CD4-positive, alpha-beta T cell treated with Interleukin-2 at 100 ng/mL for 4 hours (primary cell): ENCODE measurements around the gene NLE1.
A peak's percentile ranks its signal among the peaks of the same experiment; 100 is the strongest.
"Not testable (repeated sequence)": the region's sequence is repeated elsewhere in the genome, so short reads cannot be mapped to it uniquely, and the experiment has no call there.

Experiments used
- DNase-seq: peaks from one replicate; pipeline ENCODE4 v3.0.0-alpha.2; 2020; ENCODE audit warnings: low spot score

The NLE1 gene

DNA sequence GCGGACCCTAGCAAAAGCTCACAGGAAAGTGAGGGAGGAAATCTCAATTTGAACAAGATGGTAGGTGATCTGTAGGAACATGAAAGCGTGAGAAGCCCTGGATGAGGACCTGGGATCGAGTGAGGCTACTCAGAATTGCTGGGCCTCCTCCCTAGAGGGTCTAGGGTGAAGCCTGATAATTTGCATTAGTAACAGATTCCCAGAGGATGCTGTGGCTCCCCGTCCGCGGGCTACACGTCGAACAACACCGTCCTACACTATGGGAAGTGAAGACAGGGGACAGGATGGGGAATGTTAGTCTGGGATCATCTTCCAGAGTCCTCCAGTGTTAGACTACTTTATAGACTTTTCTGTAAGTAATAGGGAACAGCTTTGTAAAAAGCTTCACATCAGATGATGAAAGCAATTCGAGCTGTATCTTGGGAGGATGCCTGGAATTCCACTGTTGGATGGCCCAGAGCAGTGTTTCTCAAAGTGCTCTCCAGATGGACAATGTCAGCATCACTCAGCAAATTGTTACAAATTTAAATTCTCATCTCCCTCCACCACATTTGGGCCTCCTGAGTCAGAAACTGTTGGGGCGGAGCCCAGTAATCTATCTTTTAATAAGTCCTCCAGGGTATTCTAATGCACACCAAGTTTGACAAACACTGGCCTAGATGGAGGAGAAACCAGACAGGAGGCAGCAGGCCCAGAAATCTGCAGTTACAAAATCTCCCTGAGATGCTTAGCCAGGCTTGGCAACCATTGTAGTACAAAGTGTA lies 14.2 kb downstream of the NLE1 start:
- no peak for DNase-seq

DNA sequence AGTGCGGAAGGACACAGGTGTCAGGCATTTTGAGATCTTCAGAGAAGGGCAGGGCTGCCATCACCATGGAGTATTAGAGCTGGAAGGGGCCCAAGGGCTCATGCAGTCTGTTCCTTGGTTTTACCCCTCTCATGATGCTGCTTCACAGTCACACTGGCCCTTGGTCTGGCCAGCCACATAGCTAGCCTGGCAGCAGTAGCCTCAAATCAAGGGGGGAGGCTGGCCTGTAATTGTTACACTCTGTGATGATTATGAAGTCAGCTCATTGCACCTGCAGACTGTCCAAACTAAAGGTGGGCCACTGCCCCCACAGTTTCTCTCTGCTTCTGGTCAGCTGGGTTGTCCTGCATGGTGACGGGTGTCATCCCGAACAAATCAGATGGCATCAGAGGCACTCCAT lies 20.8 kb downstream of the NLE1 start, which contains the start of gene FNDC8:
FNDC8 (plus strand) TSS at position 301 of the 400 bp plus-strand sequence; CDS start at position 380, 79 bp downstream.
- DNase-seq, result no peak

DNA sequence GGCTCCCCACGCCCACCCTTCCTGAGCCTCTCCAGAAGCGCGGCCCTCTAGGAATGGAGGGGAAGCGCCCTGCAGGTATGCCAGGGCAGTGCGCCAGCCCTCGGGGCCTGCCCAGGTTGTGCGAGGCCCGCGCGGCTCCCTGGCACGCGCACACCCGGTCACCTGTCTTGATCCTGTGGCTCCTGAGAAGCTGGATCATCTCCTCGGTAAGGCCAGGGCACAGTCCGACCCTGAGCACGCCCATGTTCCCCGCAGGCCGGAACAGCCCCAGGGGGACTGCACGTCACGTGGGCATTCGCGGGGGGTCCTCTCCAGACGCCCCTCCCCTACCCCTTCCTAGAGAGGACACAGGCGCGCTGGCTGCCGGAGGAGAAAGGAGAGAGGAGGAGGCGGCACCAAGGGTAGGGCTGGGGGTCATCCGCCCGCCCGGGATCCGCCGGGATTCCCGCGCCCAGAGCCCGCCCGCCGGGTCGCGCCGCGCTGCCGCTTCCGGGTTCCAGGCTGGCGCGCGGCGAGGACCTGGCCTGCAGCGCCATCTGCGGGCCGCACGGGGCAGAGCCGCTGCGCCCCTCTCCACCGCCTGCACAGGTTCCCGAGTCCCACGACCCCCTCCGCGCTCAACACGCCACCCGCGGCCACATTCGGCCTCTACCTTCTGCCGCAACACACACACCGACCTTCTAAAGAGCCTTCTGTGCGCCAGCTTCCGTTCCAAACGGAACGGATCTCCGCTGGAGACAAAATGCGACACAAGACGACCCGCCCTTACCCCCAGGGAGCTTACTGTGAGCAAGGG lies 22.5 kb downstream of the NLE1 start, which contains the start of gene RAD51D:
RAD51D (minus strand) TSS at position 491 of the 796 bp plus-strand sequence; CDS start at position 244, 247 bp downstream.
- peak; percentile 77 for DNase-seq

DNA sequence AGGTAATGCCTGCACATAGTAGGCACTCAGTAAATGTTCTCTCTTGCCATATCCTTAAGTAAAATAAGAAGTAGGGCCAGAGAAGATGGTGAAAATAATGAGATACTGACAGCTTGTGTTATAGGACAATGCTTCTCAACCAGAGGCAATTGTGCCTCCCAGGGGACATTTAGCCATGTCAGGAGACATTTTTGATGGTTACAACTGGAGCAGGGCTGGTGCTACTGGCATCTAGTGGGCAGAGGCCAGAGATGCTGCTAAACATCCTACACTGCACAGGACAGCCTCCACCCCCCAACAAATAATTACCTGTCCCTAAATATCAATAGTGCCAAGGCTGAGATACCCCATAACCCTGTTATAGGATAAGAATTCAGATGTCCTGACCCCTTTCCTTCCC lies 24.1 kb downstream of the NLE1 start:
- peak; percentile 56 for DNase-seq

DNA sequence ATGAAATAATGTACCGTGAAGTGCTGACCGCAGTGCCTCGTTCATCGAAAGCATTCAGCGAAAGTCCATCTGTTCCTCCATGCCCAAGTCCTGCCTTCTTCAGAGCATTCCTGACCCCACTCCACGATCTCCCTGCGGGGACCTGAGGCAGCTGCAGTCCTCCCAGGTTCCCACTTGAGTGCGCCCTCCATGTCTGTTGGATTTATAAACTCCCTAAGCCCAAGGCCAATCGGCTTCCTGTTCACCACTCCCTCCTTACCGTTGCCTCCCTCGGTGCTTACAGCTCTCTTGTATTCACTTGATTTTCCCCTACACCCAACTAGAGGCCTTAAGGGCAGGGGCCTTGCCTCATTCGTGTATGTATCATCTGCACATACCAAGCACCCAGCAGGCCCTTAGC lies 25.3 kb downstream of the NLE1 start:
- DNase-seq, result no peak

DNA sequence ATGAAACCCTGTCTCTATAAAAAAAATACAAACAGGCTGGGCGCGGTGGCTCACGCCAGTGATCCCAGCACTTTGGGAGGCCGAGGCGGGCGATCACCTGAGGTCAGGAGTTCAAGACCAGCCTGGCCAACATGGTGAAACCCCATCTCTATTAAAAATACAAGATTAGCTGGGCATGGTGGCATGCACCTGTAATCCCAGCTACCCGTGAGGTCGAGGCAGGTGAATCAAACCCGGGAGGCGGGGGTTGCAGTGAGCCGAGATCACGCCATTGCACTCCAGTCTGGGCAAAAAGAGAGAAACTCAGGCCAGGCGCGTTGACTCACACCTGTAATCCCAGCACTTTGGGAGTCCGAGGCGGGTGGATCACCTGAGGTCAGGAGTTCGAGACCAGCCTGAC lies 31.3 kb downstream of the NLE1 start:
- not testable (repeated sequence) for DNase-seq

DNA sequence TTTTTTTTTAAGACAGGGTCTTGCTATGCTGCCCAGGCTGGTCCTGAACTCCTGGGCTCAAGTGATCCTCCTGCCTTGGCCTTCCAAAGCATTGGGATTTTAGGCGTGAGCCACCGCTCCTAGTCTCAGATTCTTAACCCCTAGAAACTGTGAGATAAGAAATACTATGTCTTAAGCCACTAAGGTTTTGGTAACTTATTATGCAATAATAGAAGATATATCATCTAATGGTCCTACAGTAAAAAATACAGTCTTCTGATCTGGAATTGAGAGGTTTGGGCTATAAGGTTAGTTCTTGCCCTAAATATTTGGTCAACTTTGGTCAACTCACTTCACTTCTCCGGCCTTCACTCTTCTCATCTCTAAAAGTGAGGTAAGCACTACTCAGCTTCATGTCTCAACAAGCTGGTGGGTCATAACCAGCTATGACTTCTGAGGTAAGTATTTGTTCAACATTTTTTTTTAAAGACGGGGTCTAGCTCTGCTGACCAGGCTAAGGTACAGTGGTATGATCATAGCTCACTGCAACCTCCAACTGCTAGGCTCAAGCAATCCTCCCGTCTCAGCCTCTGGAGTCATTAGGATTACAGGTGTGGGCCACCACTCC lies 37.2 kb downstream of the NLE1 start:
- no peak for DNase-seq

- DNase-seq, result no peak
Measured at GRCh38 chr17:35103271-35103670, 38.8 kb downstream of the NLE1 start.

- no peak for DNase-seq
Measured at GRCh38 chr17:35101725-35102124, 40.4 kb downstream of the NLE1 start.

DNA sequence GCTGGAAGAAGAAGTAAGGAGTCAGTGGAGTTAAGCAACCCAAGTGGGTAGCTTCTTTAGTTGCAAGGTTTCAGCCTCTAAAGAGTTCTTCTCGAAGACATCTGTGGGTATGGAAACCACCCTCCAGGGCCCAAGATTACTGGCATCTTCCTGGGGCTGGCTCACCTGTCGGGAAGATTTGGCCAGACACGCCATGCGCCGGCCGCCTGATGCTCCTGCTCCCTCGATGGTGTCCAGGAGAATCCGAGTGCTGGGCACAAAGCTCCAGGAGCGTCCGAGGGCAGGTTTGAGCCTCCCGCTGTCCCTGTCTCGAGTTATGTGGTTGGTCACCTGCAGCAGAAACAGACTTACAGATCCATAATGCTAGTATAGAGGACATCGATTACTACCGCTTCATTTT lies 41.1 kb downstream of the NLE1 start:
- DNase-seq, result no peak

- DNase-seq, result no peak
Measured at GRCh38 chr17:35099908-35100307, 42.2 kb downstream of the NLE1 start.

GRCh38 chr17:35097776-35098175 lies 44.3 kb downstream of the NLE1 start:
- DNase-seq, result no peak

DNA sequence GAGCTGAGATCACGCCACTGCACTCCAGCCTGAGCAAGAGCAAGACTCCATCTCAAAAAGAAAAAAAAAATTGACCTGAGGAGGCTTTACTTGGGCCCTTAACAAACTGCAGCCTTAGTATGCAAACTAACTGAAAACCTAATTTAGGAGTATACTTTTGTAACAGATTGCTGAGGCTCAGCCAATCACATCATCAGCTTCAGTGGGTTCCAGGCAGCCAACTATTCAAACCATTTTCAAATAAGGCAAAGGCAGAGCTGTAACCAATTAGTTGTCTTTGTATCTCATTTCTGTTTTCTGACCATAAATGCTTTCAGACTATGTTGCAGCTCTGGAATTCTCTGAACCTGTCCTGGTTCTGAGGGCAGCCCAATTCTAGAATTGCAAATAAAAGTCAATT lies 46.4 kb downstream of the NLE1 start:
- DNase-seq, result no peak

- DNase-seq, result no peak
Measured at GRCh38 chr17:35094902-35095301, 47.2 kb downstream of the NLE1 start.

DNA sequence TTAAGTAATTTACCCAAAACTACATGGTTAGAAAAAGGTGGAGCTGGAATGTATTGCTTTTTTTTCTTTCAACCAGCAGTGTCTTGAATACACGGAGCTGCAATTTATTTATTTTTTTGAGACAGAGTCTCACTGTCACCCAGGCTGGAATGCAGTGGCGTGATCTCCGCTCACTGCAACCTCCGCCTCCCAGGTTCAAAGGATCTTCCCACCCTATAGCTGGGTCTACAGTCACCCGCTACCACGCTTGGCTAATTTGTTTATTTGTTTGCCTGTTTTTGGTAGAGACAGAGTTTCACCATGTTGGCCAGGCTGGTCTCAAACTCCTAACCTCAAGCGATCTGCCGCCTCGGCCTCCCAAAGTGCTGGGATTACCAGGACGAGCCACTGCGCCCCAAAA lies 51.4 kb downstream of the NLE1 start:
- DNase-seq, result not testable (repeated sequence)

GRCh38 chr17:35089586-35090296 lies 52.4 kb downstream of the NLE1 start:
- peak; percentile 66 for DNase-seq

DNA sequence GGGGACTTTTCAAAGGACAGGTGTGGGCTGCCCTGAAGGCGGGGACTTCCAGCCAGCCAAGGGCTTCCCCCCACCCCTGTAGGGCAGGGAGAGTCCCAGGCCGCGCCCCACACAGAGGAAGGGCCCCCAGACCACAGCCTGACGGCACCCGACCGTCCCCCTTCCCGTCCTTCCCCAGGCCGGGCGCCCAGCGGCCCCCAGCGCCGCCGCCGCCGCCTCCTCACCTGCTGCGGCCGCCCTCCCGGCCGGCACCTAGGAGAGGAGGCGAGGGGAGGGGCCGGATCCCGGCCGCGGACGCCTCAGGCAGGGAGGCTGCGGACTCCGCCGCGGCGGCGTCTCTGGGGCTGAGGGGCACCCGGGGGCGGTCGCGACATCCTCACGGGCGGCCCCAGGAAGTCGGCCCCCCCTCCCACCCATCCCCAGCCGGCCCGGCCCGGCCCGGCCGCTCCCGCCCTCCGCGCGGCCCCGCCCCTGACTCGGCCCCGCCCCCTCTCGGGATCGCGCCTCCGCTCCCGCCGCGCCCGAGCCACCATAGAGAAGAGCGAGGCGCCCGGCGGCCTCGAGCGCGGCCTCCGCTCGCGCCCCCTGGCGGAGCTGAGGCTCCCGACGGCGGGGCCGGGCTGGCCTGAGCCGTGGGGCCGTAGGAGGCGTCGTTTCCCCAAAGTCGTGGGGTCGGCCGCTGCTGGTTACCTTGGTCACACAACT lies 53.1 kb downstream of the NLE1 start:
- DNase-seq, result peak; percentile 91

DNA sequence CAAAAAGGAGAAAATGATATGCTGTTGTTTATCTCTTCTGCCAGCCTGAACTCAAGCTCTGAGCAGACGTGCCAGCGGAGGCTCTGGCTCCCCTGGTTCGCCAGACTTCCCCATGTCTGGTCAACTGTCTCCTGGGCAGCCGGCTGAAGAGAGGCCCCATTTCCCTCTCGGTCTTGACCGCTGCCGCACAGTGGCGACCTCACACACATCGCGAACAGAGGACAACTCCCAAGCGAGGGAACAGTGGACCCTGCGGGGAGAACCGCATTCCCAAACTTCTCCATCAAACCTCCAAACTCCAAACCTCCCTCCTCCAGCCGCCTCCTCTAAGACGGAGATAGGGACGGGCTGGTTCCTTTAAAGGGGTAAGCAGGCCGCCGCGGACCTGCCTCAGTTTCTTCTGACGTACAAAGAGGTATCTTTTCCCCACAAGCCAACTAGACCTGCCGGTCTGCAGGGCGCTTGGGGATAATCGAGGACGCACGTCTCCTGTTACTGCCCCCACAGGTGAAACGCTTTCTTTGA lies 53.7 kb downstream of the NLE1 start:
- no peak for DNase-seq

GRCh38 chr17:35087731-35088355 lies 54.3 kb downstream of the NLE1 start:
- DNase-seq, result peak; percentile 44

- peak; percentile 22 for DNase-seq
Measured at GRCh38 chr17:35086931-35087573, 55.1 kb downstream of the NLE1 start.
